Measurements from ENCODE around the gene IQCF6.
A peak's percentile ranks its signal among the peaks of the same experiment; 100 is the strongest.

IQCF6 gene

DNA sequence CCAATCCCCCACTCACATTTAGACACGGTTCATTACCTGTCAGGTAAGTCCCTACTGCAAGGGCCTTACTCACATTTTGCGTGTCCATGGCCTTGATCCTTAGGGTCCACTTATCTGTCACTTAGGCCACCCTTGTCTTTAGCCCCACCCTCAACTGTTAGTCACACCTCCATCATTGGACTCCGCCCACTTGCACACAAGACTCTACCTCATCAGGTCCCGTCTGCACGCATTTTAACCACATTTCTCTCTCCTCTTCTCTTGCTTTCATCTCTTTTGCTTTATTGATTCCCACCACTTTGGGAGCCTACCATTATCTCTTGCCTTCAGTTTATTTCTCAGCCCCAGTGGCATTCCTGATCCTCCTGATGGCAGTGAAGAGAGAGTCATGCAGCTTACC, at the start of gene IQCF6:
Gene IQCF6, minus strand, starts transcription at position 101 of the 400 bp plus-strand sequence. Its CDS starts 13 bp downstream, at position 88.
- Mint-ChIP-seq H3K27ac (no peak within 1 kb of the TSS), H3K27me3 (peaks cover 10% of the 10 kb centered on the region), H3K4me3 (no peak within 1 kb of the TSS), H3K4me1 (no peaks in the 10 kb centered on the region), H3K9me3 (no peaks in the 10 kb centered on the region), H3K36me3 (ENCODE audit: low read depth) (no peaks in the 10 kb centered on the region)
- DNase-seq (no peak), ATAC-seq (no peak)

DNA sequence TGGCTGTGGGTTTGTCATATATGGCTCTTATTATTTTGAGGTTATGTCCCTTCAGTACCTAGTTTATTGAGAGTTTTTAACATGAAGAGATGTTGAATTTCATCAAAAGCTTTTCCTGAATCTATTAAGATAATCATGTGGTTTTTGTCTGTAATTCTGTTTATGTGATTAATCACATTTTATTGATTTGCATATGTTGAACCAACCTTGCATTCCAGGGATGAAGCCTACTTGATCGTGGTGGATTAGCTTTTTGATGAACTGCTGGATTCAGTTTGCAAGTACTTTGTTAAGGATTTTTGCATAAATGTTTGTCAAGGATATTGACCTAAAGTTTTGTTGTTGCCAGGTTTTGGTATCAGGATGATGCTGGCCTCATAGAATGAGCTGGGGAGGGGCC, 49.3 kb upstream of the IQCF6 start:
- no peak overlapping the region for H3K27ac Mint-ChIP-seq
- ATAC-seq (no peak), DNase-seq (no peak)
- peaks cover 20% of the 10 kb centered on the region for H3K9me3 Mint-ChIP-seq
- peaks cover 15% of the 10 kb centered on the region for H3K27me3 Mint-ChIP-seq
- no peak overlapping the region for H3K4me3 Mint-ChIP-seq
- H3K4me1 Mint-ChIP-seq: peaks cover 3% of the 10 kb centered on the region
- H3K36me3 Mint-ChIP-seq (ENCODE audit: low read depth): peaks cover 3% of the 10 kb centered on the region

DNA sequence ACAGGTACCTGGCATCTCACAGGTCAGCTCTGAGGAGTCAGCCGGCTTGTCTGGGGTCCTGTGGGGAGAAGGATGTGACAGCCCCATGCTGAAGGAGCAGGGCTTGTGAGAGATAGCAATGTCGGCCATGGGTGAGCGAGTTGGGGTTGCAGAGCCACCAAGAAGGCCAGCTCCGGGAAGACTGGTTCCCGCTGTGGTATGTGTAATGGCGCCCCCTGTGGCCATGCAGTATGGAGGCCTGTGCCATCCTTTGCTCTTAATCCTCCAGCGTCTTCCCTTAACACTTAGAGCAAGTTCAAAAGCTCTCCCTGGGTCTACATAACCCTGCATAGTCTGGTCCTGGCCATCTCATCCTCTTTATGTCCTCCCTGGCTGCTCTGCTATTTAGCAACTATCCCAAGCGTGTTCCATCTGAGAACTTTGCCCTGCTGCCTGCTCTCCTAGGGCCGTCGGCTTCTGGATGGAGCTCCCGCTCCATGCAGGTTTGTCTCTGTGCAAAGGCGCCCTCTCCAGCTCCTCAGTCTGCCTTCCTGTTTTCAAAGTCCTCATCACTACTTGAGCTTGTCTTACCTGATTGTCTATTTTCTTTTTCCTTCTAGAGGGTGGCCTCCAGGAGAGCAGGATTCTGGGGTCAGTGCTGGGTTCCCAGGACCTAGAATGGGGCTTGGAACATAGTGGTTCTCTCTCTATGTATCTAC, 40.8 kb upstream of the IQCF6 start:
- H3K27ac Mint-ChIP-seq: no peak overlapping the region
- H3K4me3 Mint-ChIP-seq: no peak overlapping the region
- ATAC-seq (peak; percentile 36), DNase-seq (peak; percentile 23)
- peaks cover 13% of the 10 kb centered on the region for H3K27me3 Mint-ChIP-seq
- peaks cover 6% of the 10 kb centered on the region for H3K4me1 Mint-ChIP-seq
- H3K9me3 Mint-ChIP-seq: peaks cover 5% of the 10 kb centered on the region
- no peaks in the 10 kb centered on the region for H3K36me3 Mint-ChIP-seq (ENCODE audit: low read depth)

DNA sequence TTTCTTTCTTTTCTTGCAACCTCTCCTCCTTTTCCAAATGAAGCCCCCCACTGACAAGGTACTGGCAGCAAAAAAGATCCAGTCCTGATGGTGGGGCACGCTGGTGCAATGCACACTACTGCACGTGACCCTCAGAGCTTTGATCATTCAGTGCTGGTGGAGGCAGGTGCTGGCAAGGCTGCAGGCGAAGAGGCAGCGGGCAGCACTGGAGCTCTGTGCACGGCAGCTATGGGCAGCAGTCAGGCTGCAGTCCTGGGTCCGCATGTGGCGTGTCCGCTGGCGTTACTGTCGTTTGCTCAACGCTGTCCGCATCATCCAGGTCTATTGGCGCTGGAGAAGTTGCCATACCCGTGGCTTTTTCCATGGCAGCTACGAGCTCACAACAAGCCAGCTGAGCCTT, 40.1 kb upstream of the IQCF6 start:
- peaks cover 6% of the 10 kb centered on the region for H3K4me1 Mint-ChIP-seq
- no peak overlapping the region for H3K4me3 Mint-ChIP-seq
- DNase-seq: no peak
- H3K27ac Mint-ChIP-seq: no peak overlapping the region
- H3K9me3 Mint-ChIP-seq: peaks cover 5% of the 10 kb centered on the region
- H3K27me3 Mint-ChIP-seq: peaks cover 13% of the 10 kb centered on the region
- no peak for ATAC-seq
- H3K36me3 Mint-ChIP-seq (ENCODE audit: low read depth): no peaks in the 10 kb centered on the region

DNA sequence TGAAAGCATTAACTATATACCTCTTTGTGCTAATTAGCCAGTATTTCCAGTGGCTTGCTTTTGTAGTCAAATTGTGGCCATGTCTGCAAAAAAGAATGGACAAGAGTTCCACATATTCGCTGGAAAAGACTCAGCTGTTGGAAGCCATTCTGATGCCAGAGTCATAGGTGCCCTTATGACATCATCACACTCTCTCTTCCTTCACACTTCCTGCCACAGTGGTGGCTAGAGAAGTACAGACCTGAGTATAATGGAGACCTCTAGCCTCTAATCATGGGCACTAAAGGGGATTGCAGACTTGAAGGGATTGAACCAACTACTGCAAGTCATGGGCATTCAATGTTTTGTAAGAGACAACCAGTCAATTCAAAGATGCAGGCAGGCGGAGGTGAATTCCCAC, 38.3 kb upstream of the IQCF6 start:
- Mint-ChIP-seq H3K36me3 (ENCODE audit: low read depth) (no peaks in the 10 kb centered on the region), H3K27me3 (peaks cover 13% of the 10 kb centered on the region), H3K27ac (no peak overlapping the region), H3K9me3 (peaks cover 5% of the 10 kb centered on the region), H3K4me3 (no peak overlapping the region), H3K4me1 (no peaks in the 10 kb centered on the region)
- DNase-seq (no peak), ATAC-seq (no peak)

DNA sequence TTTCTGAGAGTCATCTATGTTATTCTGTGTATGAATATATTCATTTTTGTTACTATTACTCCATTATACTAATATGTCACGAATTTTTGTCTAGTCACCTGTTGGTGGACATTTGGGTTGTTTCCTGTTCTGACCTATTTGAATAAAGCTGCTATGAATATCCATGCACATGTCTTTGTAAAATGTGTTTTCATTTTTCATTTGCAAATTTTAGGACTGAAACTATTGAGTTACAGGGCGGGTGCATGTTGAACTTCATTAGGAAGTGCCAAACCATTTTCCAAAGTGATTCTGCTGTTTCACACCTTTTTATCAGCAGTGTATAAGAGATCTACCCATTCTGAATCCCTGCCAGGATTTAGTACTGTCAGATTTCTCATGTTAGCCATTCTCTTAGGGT, 37.7 kb upstream of the IQCF6 start:
- Mint-ChIP-seq H3K4me1 (no peaks in the 10 kb centered on the region), H3K4me3 (no peak overlapping the region), H3K36me3 (ENCODE audit: low read depth) (no peaks in the 10 kb centered on the region)

DNA sequence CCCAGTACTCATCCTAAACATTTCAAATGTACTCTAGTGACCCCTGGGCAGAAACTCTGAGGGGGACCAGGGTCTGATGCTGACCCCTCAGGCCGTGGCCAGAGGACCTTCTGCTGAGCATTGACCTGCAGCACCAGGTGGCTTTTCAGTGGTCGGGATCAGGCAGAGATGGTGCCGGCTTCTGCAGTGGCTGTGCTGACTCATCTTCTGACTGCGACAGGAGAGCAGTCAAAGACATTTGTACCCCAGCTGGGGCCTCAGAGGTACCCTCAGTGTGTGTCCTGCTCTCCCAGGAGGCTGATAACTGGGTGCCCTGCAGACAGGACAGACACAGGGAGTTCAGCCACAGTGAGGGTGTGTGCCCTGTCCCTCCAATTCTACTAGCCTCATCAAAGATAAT, 36.6 kb upstream of the IQCF6 start:
- no peaks in the 10 kb centered on the region for H3K36me3 Mint-ChIP-seq (ENCODE audit: low read depth)

More for the DNA sequence above, 37.7 kb upstream of the IQCF6 start:
- peaks cover 12% of the 10 kb centered on the region for H3K27me3 Mint-ChIP-seq
- DNase-seq: no peak
- no peak for ATAC-seq
- H3K27ac Mint-ChIP-seq: no peak overlapping the region
- peaks cover 3% of the 10 kb centered on the region for H3K9me3 Mint-ChIP-seq

DNA sequence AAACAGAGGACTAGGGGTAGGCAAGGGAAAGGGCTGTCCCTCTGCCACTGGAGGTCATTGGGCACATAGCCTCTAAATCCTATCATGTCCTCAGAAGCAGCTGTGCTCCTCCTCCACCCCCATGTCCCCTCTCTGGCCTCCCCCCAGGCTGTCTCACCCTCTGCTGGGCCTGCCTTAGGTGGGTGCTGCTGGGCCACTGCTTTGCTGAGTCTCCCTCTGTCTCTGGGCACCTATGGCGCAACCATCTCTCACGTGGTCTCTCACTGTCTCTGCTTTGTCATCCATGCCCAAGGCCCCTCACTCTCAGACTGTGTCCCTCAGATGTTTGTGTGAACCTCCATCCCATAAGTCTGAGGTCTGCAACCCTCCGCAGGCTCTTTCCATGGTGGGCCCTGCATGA, 35.0 kb upstream of the IQCF6 start:
- H3K4me3 Mint-ChIP-seq: no peak overlapping the region
- no peaks in the 10 kb centered on the region for H3K4me1 Mint-ChIP-seq
- no peak for DNase-seq

More for the DNA sequence above, 36.6 kb upstream of the IQCF6 start:
- Mint-ChIP-seq H3K27ac (no peak overlapping the region), H3K4me1 (no peaks in the 10 kb centered on the region), H3K9me3 (no peaks in the 10 kb centered on the region), H3K4me3 (no peak overlapping the region), H3K27me3 (peaks cover 7% of the 10 kb centered on the region)
- DNase-seq (no peak), ATAC-seq (no peak)

DNA sequence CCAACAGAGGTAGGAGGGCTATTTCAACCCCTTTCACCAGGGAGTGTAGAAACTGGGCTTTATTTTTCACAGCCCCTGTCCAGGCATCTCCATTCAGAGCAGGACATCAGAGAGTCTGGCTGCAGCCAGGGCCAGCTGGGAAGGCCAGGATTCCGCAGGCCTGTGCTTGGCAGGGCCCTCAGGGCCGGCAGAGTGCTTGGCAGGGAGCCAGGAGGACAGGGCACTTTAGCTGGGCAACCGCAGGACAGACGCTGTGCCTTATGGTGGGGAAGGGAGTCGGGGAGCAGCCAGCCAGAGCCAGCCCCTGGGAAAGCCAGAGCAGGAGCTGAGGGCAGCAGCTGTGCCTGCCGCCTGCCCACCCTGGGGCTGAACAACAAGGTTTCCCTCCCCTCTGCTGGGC, 34.5 kb upstream of the IQCF6 start:
- Mint-ChIP-seq H3K36me3 (ENCODE audit: low read depth) (no peaks in the 10 kb centered on the region), H3K27me3 (peaks cover 4% of the 10 kb centered on the region), H3K4me1 (no peaks in the 10 kb centered on the region), H3K4me3 (no peak overlapping the region), H3K27ac (no peak overlapping the region), H3K9me3 (no peaks in the 10 kb centered on the region)
- DNase-seq: no peak
- no peak for ATAC-seq

More for the DNA sequence above, 35.0 kb upstream of the IQCF6 start:
- H3K27ac Mint-ChIP-seq: no peak overlapping the region
- ATAC-seq: no peak
- H3K27me3 Mint-ChIP-seq: peaks cover 6% of the 10 kb centered on the region
- no peaks in the 10 kb centered on the region for H3K9me3 Mint-ChIP-seq
- H3K36me3 Mint-ChIP-seq (ENCODE audit: low read depth): no peaks in the 10 kb centered on the region

DNA sequence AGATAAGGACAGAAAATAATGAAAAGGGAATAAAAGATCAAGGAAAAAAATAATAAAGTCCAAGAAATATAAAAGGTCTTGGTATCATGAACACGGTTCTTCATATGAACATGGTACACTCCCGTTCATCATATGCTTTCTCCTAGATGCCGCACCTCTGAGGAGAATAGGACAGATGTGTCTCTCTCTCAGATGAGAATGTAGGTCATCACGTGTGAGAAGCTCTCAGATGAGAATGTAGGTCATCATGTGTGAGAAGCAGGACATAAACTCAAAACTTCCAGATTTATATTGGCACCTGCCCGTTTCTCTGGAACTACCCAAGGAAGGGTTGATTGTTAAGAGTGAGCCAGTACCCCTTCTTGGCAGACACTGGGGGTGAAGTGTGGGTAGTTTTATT, 29.9 kb upstream of the IQCF6 start:
- ATAC-seq (no peak), DNase-seq (no peak)
- no peak overlapping the region for H3K4me3 Mint-ChIP-seq
- no peaks in the 10 kb centered on the region for H3K27me3 Mint-ChIP-seq
- no peaks in the 10 kb centered on the region for H3K4me1 Mint-ChIP-seq
- H3K36me3 Mint-ChIP-seq (ENCODE audit: low read depth): no peaks in the 10 kb centered on the region
- no peak overlapping the region for H3K27ac Mint-ChIP-seq
- peaks cover 6% of the 10 kb centered on the region for H3K9me3 Mint-ChIP-seq

DNA sequence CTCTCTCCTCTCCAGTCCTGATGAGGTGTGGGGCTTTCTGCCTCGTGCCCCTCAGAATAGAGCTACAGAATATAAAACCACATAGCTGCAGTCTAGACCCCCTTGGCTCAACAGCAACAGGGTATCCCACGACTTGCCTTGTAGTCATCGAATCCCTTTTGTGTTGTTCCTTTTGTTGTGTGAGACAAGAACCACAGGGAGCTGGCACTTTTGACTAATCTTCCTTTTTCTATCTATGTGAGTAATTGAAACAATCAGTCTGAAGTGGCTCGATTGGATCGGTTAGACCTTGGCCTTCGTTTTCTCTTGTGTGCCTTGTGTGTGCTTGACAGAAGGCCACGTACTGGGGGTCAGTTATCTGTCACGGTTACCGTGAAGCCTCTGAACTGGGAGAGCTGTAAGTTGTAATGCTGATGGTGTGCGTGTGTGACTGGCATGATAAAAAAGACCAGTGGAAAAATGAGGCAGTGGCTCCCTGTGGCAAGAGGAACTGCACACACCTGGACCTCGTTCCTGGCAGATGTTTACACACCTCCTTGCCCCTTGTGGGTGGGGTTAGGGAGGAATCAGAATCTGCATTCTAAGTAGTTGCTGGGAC, 23.2 kb upstream of the IQCF6 start:
- ATAC-seq (no peak), DNase-seq (no peak)
- Mint-ChIP-seq H3K27me3 (no peaks in the 10 kb centered on the region), H3K27ac (no peak overlapping the region), H3K4me1 (peaks cover 34% of the 10 kb centered on the region), H3K36me3 (ENCODE audit: low read depth) (no peaks in the 10 kb centered on the region), H3K4me3 (no peak overlapping the region), H3K9me3 (no peaks in the 10 kb centered on the region)

DNA sequence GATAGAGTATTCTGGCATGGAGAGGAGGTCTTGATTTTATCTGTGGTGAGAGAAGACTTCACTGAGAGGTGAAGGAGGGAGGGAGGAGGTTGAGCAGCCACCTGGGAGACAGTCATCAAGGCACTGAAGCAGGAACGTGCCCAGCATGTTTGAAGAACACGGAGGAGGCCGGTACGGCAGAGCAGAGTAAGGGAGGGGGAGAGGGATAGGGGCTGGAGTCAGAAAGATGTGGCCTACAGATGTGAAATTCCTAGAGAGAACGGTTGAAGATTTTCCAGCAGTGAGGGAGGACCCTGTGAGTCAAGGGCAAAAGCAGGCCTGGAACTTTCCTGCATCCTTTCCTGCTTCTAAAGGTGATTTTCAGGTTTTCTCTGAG, 21.7 kb upstream of the IQCF6 start:
- DNase-seq (no peak), ATAC-seq (no peak)
- Mint-ChIP-seq H3K27ac (no peak overlapping the region), H3K27me3 (peaks cover under 1% of the 10 kb centered on the region), H3K9me3 (no peaks in the 10 kb centered on the region), H3K4me3 (no peak overlapping the region), H3K36me3 (ENCODE audit: low read depth) (no peaks in the 10 kb centered on the region), H3K4me1 (peaks cover 44% of the 10 kb centered on the region)

DNA sequence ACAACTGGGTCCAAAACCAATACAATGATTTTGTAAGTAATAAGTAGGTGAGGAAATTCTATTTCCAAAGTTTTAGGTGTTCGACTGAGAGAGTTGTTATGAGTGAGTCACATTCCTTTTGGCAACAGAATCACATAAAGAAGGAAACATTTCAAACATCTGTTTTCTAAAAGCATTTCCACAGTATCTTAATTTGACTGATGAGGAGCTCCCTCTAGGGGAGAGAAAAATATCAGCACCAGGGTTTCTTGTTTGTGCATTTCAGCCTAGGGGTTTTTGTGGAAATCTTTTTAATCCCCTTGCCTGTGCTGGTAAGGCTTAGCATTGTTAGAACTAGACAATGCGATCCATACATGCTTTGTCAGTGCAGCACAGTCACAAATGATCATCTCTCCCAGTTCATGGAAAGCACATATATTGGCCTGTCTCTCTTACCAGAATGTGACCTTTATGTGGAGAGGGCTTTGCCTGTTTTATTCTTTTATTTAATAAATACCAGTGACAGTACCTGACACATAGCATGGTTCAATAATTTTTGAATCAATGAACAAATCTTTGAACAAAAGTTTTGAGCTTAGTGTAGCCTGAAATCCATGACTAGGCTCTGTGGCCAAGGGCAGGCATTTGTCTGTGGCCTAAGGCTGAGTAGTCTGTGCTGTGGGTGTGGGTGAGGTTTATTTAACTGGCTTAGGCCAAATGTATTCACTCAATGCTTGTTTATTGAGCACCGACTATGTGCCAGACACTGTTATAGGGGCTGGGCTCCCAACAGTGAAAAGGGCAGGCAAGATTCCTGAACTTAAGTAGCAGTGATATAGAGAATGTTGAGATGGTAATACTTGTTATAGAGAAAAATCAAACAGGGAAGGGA, 21.1 kb upstream of the IQCF6 start:
- no peaks in the 10 kb centered on the region for H3K9me3 Mint-ChIP-seq
- H3K4me1 Mint-ChIP-seq: peaks cover 44% of the 10 kb centered on the region
- H3K27me3 Mint-ChIP-seq: peaks cover 5% of the 10 kb centered on the region
- no peak overlapping the region for H3K27ac Mint-ChIP-seq
- DNase-seq (peak; percentile 36), ATAC-seq (no peak)
- no peaks in the 10 kb centered on the region for H3K36me3 Mint-ChIP-seq (ENCODE audit: low read depth)
- no peak overlapping the region for H3K4me3 Mint-ChIP-seq

DNA sequence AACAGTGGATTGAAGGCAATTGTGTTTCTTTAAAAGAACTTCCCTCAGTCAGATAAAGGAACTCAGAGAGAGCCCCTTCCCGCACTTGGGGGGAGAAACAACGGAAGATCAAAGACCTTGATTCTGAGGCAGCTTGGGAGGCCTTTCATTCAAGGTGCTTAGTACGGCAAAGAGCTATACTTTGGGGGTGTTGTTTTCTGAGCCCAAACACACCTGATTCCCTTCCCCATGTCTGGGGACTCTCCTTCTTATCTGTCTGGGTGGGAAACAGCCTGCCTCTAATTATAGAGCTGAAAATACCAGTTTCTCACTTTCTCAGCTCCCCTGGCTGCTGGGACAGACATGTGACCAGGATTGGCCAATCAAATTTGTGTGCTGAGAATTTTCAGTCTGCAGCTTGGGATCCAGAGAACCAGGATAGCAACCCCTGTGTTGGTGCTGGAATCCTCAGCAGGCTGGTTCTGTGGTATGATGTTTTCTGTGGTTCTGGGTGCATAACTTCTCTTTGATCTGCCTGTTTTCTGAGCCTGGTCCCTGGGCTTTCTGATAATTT, 19.4 kb upstream of the IQCF6 start:
- peaks cover 44% of the 10 kb centered on the region for H3K4me1 Mint-ChIP-seq
- H3K36me3 Mint-ChIP-seq (ENCODE audit: low read depth): no peaks in the 10 kb centered on the region
- peaks cover 6% of the 10 kb centered on the region for H3K27me3 Mint-ChIP-seq
- DNase-seq (no peak), ATAC-seq (no peak)
- no peaks in the 10 kb centered on the region for H3K9me3 Mint-ChIP-seq
- H3K27ac Mint-ChIP-seq: peak overlapping the region; percentile 9
- no peak overlapping the region for H3K4me3 Mint-ChIP-seq
